HepG2 (cell line): ENCODE data around the gene ABHD3. TPM values are rescaled to one million over a fixed set of nuclear protein-coding genes. Genes with fewer than 3 reads are reported as not detected.

Experiments
- ATF6 ChIP-seq: sonication (generic); formaldehyde crosslinking; conservative IDR thresholded peaks from 2 replicates; pipeline ENCODE4 v1.4.0; 2020; ENCODE audit warnings: missing genetic modification reagents
- DNMT1 ChIP-seq: sonication (generic); formaldehyde crosslinking; IDR thresholded peaks from 2 replicates; pipeline ENCODE4 v1.5.1; 2020; ENCODE audit warnings: mild to moderate bottlenecking, missing genetic modification reagents
- E2F5 ChIP-seq: sonication (generic); formaldehyde crosslinking; conservative IDR thresholded peaks from 2 replicates; pipeline ENCODE4 v1.4.0; 2020; ENCODE audit warnings: missing genetic modification reagents
- ELF1 ChIP-seq: sonication (generic); formaldehyde crosslinking; IDR thresholded peaks from 2 replicates; pipeline ENCODE4 v1.4.0; 2020; ENCODE audit warnings: missing genetic modification reagents
- FOXP1 ChIP-seq, 2 experiments: fragments of 450-650 bp in 1 of 2; IDR thresholded peaks; 2 replicates each; pipeline ENCODE4 v1.6.1; 2017 to 2018; ENCODE audit warnings: antibody characterized with exemption in 1 of 2
- HINFP ChIP-seq: sonication (generic); formaldehyde crosslinking; IDR thresholded peaks from 2 replicates; pipeline ENCODE4 v1.4.0; 2020; ENCODE audit warnings: low read depth, mild to moderate bottlenecking, missing genetic modification reagents
- JARID2 ChIP-seq: sonication (generic); formaldehyde crosslinking; IDR thresholded peaks from 2 replicates; pipeline ENCODE4 v1.8.1; 2023; ENCODE audit warnings: missing genetic modification reagents, inconsistent platforms; ENCODE audit not compliant: insufficient replicate concordance
- MAZ ChIP-seq, 2 experiments: sonication (generic) in 1 of 2; formaldehyde crosslinking in 1 of 2; IDR thresholded peaks; 2 replicates each; pipeline versions ENCODE4 v1.5.0 to v1.6.1; 2012 to 2020; ENCODE audit warnings: low read depth in 2 of 2, mild to moderate bottlenecking in 2 of 2, borderline replicate concordance in 1 of 2, improper control_type of control experiment in 1 of 2, low read length in 1 of 2, missing genetic modification reagents in 1 of 2, moderate library complexity in 1 of 2
- NAIF1 ChIP-seq: sonication (generic); formaldehyde crosslinking; IDR thresholded peaks from 2 replicates; pipeline ENCODE4 v1.5.0; 2020; ENCODE audit warnings: mild to moderate bottlenecking, missing genetic modification reagents, borderline replicate concordance
- NCOA2 ChIP-seq: sonication (generic); formaldehyde crosslinking; IDR thresholded peaks from 2 replicates; pipeline ENCODE4 v1.8.0; 2022; ENCODE audit warnings: inconsistent platforms
- SCMH1 ChIP-seq: sonication (generic); formaldehyde crosslinking; IDR thresholded peaks from 2 replicates; pipeline ENCODE4 v1.9.0; 2021; ENCODE audit warnings: missing genetic modification reagents, mild to moderate bottlenecking, borderline replicate concordance
- WIZ ChIP-seq: sonication (generic); formaldehyde crosslinking; IDR thresholded peaks from 2 replicates; pipeline ENCODE4 v1.5.1; 2020; ENCODE audit warnings: mild to moderate bottlenecking, missing genetic modification reagents
- ZFAT ChIP-seq: sonication (generic); formaldehyde crosslinking; conservative IDR thresholded peaks from 2 replicates; pipeline ENCODE4 v1.8.1; 2023; ENCODE audit warnings: missing genetic modification reagents, inconsistent platforms
- ZNF235 ChIP-seq: sonication (generic); formaldehyde crosslinking; IDR thresholded peaks from 2 replicates; pipeline ENCODE4 v1.8.1; 2023; ENCODE audit warnings: mild to moderate bottlenecking, missing genetic modification reagents, borderline replicate concordance
- ZNF430 ChIP-seq: sonication (generic); formaldehyde crosslinking; IDR thresholded peaks from 2 replicates; pipeline ENCODE4 v1.9.0; 2021; ENCODE audit warnings: mild to moderate bottlenecking, missing genetic modification reagents
- ZNF558 ChIP-seq: sonication (generic); formaldehyde crosslinking; IDR thresholded peaks from 2 replicates; pipeline ENCODE4 v1.9.0; 2022; ENCODE audit warnings: mild to moderate bottlenecking, missing genetic modification reagents, borderline replicate concordance
- ZNF614 ChIP-seq: IDR thresholded peaks from 2 replicates; pipeline ENCODE4 v1.6.1; 2018; ENCODE audit warnings: missing biosample characterization, missing genetic modification reagents, inconsistent platforms, borderline replicate concordance
- ZNF670 ChIP-seq: sonication (generic); formaldehyde crosslinking; IDR thresholded peaks from 2 replicates; pipeline ENCODE4 v1.8.0; 2022; ENCODE audit warnings: mild to moderate bottlenecking, missing genetic modification reagents, borderline replicate concordance
- ZNF777 ChIP-seq: sonication (generic); formaldehyde crosslinking; IDR thresholded peaks from 2 replicates; pipeline ENCODE4 v1.4.0; 2020; ENCODE audit warnings: missing genetic modification reagents
- ZNF83 ChIP-seq: sonication (generic); formaldehyde crosslinking; IDR thresholded peaks from 2 replicates; pipeline ENCODE4 v1.4.0; 2020; ENCODE audit warnings: missing genetic modification reagents, mild to moderate bottlenecking, borderline replicate concordance
- polyA plus RNA-seq, 8 experiments: library from polyadenylated mRNA; depleted of rRNA in 3 of 8; stranded (reverse) in 7 of 8; unstranded in 1 of 8; fragments of >200 nt; fragmentation: Illumina TruSeq in 4 of 8; extraction: Trizol in 4 of 8; gene quantifications; 2 replicates each; pipeline versions ENCODE4 v1.2.1 to v1.2.3, GENCODE V29; 2011 to 2016; ENCODE audit warnings: low read depth in 4 of 8, missing spikeins in 1 of 8, mixed read lengths in 1 of 8; ENCODE audit not compliant: insufficient read depth in 1 of 8
- total RNA-seq, 5 experiments: library from RNA; depleted of rRNA; stranded (reverse); fragments of >200 nt; fragmentation: Illumina TruSeq; extraction: Trizol; gene quantifications; 2 replicates each; pipeline ENCODE4 v1.2.3, GENCODE V29; 2016; ENCODE audit warnings: low read depth in 1 of 5
- TF ChIP-seq, protein P1 (sequence below): sonication (generic); formaldehyde crosslinking; IDR thresholded peaks from 2 replicates; pipeline ENCODE4 v1.5.0; 2020; ENCODE audit warnings: missing genetic modification reagents
- TF ChIP-seq, protein P2 (sequence below): sonication (generic); formaldehyde crosslinking; IDR thresholded peaks from 2 replicates; pipeline ENCODE4 v1.9.0; 2021; ENCODE audit warnings: missing genetic modification reagents, mild to moderate bottlenecking, borderline replicate concordance

The ABHD3 gene
- total and polyA plus RNA-seq, 2 of the 13 experiments (the other 11 are each of a cell fraction or from before 2014, with no cell fraction given), result 32.1 to 40.2 TPM

GRCh38 chr18:21686282-21687105 lies 18.1 kb downstream of the ABHD3 start (continued):
- TF ChIP-seq HINFP (CRISPR knock-in tag) (no peak), JARID2 (no peak), MAZ (IDR thresholded peaks at IDR 0.05; ENCODE audit: borderline replicate concordance, low read depth, low read length) (no peak), MAZ (CRISPR knock-in tag; IDR thresholded peaks at IDR 0.05; ENCODE audit: low read depth) (no peak), SCMH1 (CRISPR knock-in tag) (no peak), ZFAT (CRISPR knock-in tag) (no peak), ZNF777 (no peak), DNMT1 (CRISPR knock-in tag) (no peak), ZNF430 (CRISPR knock-in tag) (no peak; the same call in 1 of the 2 replicates), ZNF614 (0 out of 2 replicates have a peak, but pooled peaks have one; percentile 14), WIZ (CRISPR knock-in tag) (no peak), ZNF670 (CRISPR knock-in tag) (peak; percentile 54; the same call in 1 of the 2 replicates), ELF1 (peak; percentile 84), NAIF1 (CRISPR knock-in tag) (no peak), NCOA2 (CRISPR knock-in tag) (peak; percentile 80), FOXP1 (IDR thresholded peaks at IDR 0.05) (no peak), FOXP1 (CRISPR knock-in tag; IDR thresholded peaks at IDR 0.05) (peak; percentile 71; the same call in 1 of the 2 replicates), ZNF558 (CRISPR knock-in tag) (peak; percentile 31; the same call in 1 of the 2 replicates), ZNF235 (no peak), ATF6 (no peak), E2F5 (CRISPR knock-in tag) (no peak), ZNF83 (CRISPR knock-in tag) (no peak)
- TF ChIP-seq, protein P1, sequence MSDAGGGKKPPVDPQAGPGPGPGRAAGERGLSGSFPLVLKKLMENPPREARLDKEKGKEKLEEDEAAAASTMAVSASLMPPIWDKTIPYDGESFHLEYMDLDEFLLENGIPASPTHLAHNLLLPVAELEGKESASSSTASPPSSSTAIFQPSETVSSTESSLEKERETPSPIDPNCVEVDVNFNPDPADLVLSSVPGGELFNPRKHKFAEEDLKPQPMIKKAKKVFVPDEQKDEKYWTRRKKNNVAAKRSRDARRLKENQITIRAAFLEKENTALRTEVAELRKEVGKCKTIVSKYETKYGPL, result no peak
- TF ChIP-seq, protein P2, sequence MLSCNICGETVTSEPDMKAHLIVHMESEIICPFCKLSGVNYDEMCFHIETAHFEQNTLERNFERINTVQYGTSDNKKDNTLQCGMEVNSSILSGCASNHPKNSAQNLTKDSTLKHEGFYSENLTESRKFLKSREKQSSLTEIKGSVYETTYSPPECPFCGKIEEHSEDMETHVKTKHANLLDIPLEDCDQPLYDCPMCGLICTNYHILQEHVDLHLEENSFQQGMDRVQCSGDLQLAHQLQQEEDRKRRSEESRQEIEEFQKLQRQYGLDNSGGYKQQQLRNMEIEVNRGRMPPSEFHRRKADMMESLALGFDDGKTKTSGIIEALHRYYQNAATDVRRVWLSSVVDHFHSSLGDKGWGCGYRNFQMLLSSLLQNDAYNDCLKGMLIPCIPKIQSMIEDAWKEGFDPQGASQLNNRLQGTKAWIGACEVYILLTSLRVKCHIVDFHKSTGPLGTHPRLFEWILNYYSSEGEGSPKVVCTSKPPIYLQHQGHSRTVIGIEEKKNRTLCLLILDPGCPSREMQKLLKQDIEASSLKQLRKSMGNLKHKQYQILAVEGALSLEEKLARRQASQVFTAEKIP (CRISPR knock-in tag), result no peak
